ENCODE data around the gene MAGOHB. TPM values are rescaled to one million over a fixed set of nuclear protein-coding genes. Genes with fewer than 3 reads are reported as not detected.

The MAGOHB gene
- polyA plus RNA-seq, 1 of the 3 experiments (the other 2 are of a cell fraction): 15.7 TPM

- Histone ChIP-seq H3F3A (replicated peaks; ENCODE audit: insufficient read depth) (no peaks in the 10 kb centered on the region), H3K9ac (no peak overlapping the region), H3K9me3 (no peaks in the 10 kb centered on the region), H3K36me3 (replicated peaks in 1 of 2; ENCODE audit: control insufficient read depth in 1 of 2, insufficient read depth in 2 of 2, low read length in 1 of 2) (no peaks in the 10 kb centered on the region), H2AFZ (ENCODE audit: low read depth) (no peak overlapping the region), H3K4me2 (no peak overlapping the region), H3K4me1 (ENCODE audit: control insufficient read depth in 1 of 2, insufficient read depth in 2 of 2, low read depth in 1 of 2, low read length in 1 of 2) (no peaks in the 10 kb centered on the region), H3K27ac (ENCODE audit: low read depth in 2 of 2, low read length in 1 of 2) (no peak overlapping the region), H3K4me3 (ENCODE audit: low read depth in 2 of 2, low read length in 1 of 2) (no peak overlapping the region), H3K79me2 (ENCODE audit: insufficient read depth) (no peaks in the 10 kb centered on the region), H3K27me3 (ENCODE audit: insufficient read depth) (no peaks in the 10 kb centered on the region; the same call in 1 of the 2 replicates), H4K20me1 (ENCODE audit: insufficient read depth) (no peaks in the 10 kb centered on the region), H3K9me2 (no peaks in the 10 kb centered on the region)
- 7% methylated on average over 6 of the region's 6 CpGs for WGBS (ENCODE audit: low lambda C conversion rate)
- ChIA-PET CTCF (no interaction called here), POLR2A (no interaction called here)
- DNase-seq: no peak
- TF ChIP-seq, protein P1, sequence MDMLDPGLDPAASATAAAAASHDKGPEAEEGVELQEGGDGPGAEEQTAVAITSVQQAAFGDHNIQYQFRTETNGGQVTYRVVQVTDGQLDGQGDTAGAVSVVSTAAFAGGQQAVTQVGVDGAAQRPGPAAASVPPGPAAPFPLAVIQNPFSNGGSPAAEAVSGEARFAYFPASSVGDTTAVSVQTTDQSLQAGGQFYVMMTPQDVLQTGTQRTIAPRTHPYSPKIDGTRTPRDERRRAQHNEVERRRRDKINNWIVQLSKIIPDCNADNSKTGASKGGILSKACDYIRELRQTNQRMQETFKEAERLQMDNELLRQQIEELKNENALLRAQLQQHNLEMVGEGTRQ (IDR thresholded peaks at IDR 0.05; ENCODE audit: borderline replicate concordance, low read depth, low read length): no peak
Measured at GRCh38 chr12:10636611-10637010, 23.2 kb upstream of the MAGOHB start.

DNA sequence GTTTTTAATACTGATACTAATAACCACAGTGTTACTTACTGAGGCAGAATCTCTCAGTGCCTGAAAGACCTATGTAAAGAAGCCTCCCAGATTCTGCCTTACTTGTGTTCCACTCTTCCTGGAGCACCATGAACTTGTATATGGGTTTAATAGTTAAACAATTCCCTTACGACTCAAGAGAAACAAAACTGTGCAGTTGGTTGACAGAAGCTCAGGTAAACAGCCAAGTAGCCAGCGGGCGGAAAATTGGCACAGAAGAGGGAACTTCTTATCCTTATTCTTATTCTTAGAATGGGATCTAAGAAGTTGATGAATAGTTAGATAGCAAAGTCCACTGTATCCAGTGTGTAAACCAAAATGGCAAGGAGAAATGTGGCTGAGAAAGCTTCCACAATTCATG lies 22.7 kb upstream of the MAGOHB start:
- H3K4me1 ChIP-seq (ENCODE audit: control insufficient read depth in 1 of 2, insufficient read depth in 2 of 2, low read depth in 1 of 2, low read length in 1 of 2): no peaks in the 10 kb centered on the region
- POLR2A ChIA-PET: no interaction called here
- H3K9ac ChIP-seq: no peak overlapping the region
- no peak overlapping the region for H3K27ac ChIP-seq (ENCODE audit: low read depth in 2 of 2, low read length in 1 of 2)
- H3K9me3 ChIP-seq: no peaks in the 10 kb centered on the region
- CTCF ChIA-PET: no interaction called here
- DNase-seq: no peak
- TF ChIP-seq RXRA (IDR thresholded peaks at IDR 0.05; ENCODE audit: borderline replicate concordance, low read depth) (no peak), NFIC (IDR thresholded peaks at IDR 0.05; ENCODE audit: borderline replicate concordance) (no peak), YY1 (IDR thresholded peaks at IDR 0.05; ENCODE audit: low read depth) (no peak), ELF1 (IDR thresholded peaks at IDR 0.05) (no peak), NRF1 (IDR thresholded peaks at IDR 0.05; ENCODE audit: low read depth, low read length) (no peak)
- TF ChIP-seq, protein P2, sequence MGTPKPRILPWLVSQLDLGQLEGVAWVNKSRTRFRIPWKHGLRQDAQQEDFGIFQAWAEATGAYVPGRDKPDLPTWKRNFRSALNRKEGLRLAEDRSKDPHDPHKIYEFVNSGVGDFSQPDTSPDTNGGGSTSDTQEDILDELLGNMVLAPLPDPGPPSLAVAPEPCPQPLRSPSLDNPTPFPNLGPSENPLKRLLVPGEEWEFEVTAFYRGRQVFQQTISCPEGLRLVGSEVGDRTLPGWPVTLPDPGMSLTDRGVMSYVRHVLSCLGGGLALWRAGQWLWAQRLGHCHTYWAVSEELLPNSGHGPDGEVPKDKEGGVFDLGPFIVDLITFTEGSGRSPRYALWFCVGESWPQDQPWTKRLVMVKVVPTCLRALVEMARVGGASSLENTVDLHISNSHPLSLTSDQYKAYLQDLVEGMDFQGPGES (IDR thresholded peaks at IDR 0.05; ENCODE audit: low read depth, low read length): no peak
- no peaks in the 10 kb centered on the region for H3K79me2 ChIP-seq (ENCODE audit: insufficient read depth)
- no peak overlapping the region for H3K4me2 ChIP-seq
- no peaks in the 10 kb centered on the region for H3F3A ChIP-seq (replicated peaks; ENCODE audit: insufficient read depth)
- no peaks in the 10 kb centered on the region; the same call in 1 of the 2 replicates for H3K27me3 ChIP-seq (ENCODE audit: insufficient read depth)
- H3K4me3 ChIP-seq (ENCODE audit: low read depth in 2 of 2, low read length in 1 of 2): no peak overlapping the region
- H2AFZ ChIP-seq (ENCODE audit: low read depth): no peak overlapping the region
- no peaks in the 10 kb centered on the region for H3K9me2 ChIP-seq
- no peaks in the 10 kb centered on the region for H3K36me3 ChIP-seq (replicated peaks in 1 of 2; ENCODE audit: control insufficient read depth in 1 of 2, insufficient read depth in 2 of 2, low read length in 1 of 2)
- H4K20me1 ChIP-seq (ENCODE audit: insufficient read depth): no peaks in the 10 kb centered on the region
- WGBS (ENCODE audit: low lambda C conversion rate): 17% methylated on average over 3 of the region's 3 CpGs

- 6% methylated on average over 2 of the region's 2 CpGs for WGBS (ENCODE audit: low lambda C conversion rate)
- no peaks in the 10 kb centered on the region for H3K9me2 ChIP-seq
- no peaks in the 10 kb centered on the region; the same call in 1 of the 2 replicates for H3K27me3 ChIP-seq (ENCODE audit: insufficient read depth)
- no peak for DNase-seq
- ChIA-PET POLR2A (no interaction called here), CTCF (no interaction called here)
- H3K4me1 ChIP-seq (ENCODE audit: control insufficient read depth in 1 of 2, insufficient read depth in 2 of 2, low read depth in 1 of 2, low read length in 1 of 2): no peaks in the 10 kb centered on the region
- no peak overlapping the region for H3K27ac ChIP-seq (ENCODE audit: low read depth in 2 of 2, low read length in 1 of 2)
- no peak overlapping the region for H3K4me2 ChIP-seq
- H4K20me1 ChIP-seq (ENCODE audit: insufficient read depth): no peaks in the 10 kb centered on the region
- H3K79me2 ChIP-seq (ENCODE audit: insufficient read depth): no peaks in the 10 kb centered on the region
- H3K9ac ChIP-seq: no peak overlapping the region
- H3K4me3 ChIP-seq (ENCODE audit: low read depth in 2 of 2, low read length in 1 of 2): no peak overlapping the region
- no peaks in the 10 kb centered on the region for H3K36me3 ChIP-seq (replicated peaks in 1 of 2; ENCODE audit: control insufficient read depth in 1 of 2, insufficient read depth in 2 of 2, low read length in 1 of 2)
- no peak overlapping the region for H2AFZ ChIP-seq (ENCODE audit: low read depth)
- H3F3A ChIP-seq (replicated peaks; ENCODE audit: insufficient read depth): no peaks in the 10 kb centered on the region
- no peaks in the 10 kb centered on the region for H3K9me3 ChIP-seq
- no peak for TF ChIP-seq RFX5 (IDR thresholded peaks at IDR 0.05; ENCODE audit: low read length)
- no peak for TF ChIP-seq CHD2 (IDR thresholded peaks at IDR 0.05; ENCODE audit: low read length, partially characterized antibody)
- TF ChIP-seq RXRA (IDR thresholded peaks at IDR 0.05; ENCODE audit: borderline replicate concordance, low read depth): no peak
- TF ChIP-seq GATA2 (CRISPR knock-in tag; IDR thresholded peaks at IDR 0.05): no peak
- no peak for TF ChIP-seq MEF2A (IDR thresholded peaks at IDR 0.05; ENCODE audit: borderline replicate concordance, low read depth)
- no peak for TF ChIP-seq NRF1 (IDR thresholded peaks at IDR 0.05; ENCODE audit: low read depth, low read length)
- TF ChIP-seq RCOR1 (IDR thresholded peaks at IDR 0.05; ENCODE audit: low read length): no peak
- no peak for TF ChIP-seq EZH2phosphoT487 (IDR thresholded peaks at IDR 0.05; ENCODE audit: borderline replicate concordance, low read depth)
- TF ChIP-seq ELF1 (IDR thresholded peaks at IDR 0.05): no peak
- no peak for TF ChIP-seq NFIC (IDR thresholded peaks at IDR 0.05; ENCODE audit: borderline replicate concordance)
- no peak for TF ChIP-seq FOXM1 (IDR thresholded peaks at IDR 0.05; ENCODE audit: low read depth)
- no peak for TF ChIP-seq JUND (IDR thresholded peaks at IDR 0.05)
- TF ChIP-seq GABPA (IDR thresholded peaks at IDR 0.05; ENCODE audit: low read depth): no peak
- TF ChIP-seq, protein P1 (IDR thresholded peaks at IDR 0.05; ENCODE audit: borderline replicate concordance, low read depth, low read length): no peak
- no peak for TF ChIP-seq TEAD4 (IDR thresholded peaks at IDR 0.05; ENCODE audit: borderline replicate concordance, insufficient read depth)
- no peak for TF ChIP-seq MAX (IDR thresholded peaks at IDR 0.05; ENCODE audit: low read depth)
- TF ChIP-seq FOXJ3 (CRISPR knock-in tag; IDR thresholded peaks at IDR 0.05): no peak
- TF ChIP-seq EP300 (IDR thresholded peaks at IDR 0.05; ENCODE audit: borderline replicate concordance in 1 of 2, low read depth in 1 of 2, low read length in 1 of 2): no peak
Measured at GRCh38 chr12:10635306-10635705, 21.9 kb upstream of the MAGOHB start.

Measured in SK-N-SH (cell line).